Measurements from ENCODE around the gene CXCL16.

Gene CXCL16

DNA sequence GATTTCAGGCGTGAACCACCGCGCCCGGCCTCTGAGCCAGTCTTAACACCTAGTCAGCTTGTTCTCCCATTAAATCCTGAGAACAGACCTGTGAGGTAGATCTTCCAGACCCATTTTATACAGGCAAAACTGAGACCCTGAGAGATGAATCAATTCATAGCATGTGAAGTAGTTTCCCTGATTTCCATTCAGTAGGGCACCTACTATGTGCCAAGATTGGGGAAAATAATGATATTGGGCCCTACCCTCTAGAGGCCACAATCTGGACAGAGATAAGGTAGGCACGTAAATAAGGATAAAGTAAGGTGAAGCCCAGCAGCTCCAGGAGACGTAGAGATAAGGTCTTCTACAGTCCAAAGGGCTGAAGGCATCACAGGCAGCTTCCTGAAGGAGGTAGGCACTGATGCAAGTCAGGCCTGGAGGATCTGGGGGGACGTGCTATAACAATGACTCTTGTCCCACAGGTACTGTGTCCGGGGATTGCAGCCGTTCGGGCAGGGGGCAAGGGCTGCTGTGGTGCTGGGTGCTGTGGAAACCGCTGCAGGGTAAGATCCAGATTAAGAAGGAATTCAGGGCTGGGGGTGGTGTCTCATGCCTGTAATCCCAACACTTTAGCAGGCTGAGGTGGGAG lies 40.7 kb upstream of the CXCL16 start:
- no peak overlapping the region for H2BK15ac ChIP-seq (ENCODE audit: low read depth, poor library complexity, severe bottlenecking)
- H3K14ac ChIP-seq (ENCODE audit: low read length in 2 of 2), result no peak overlapping the region
- H3K4me3 ChIP-seq (ENCODE audit: insufficient read depth in 1 of 2, low read depth in 1 of 2, low read length in 2 of 2), result no peak overlapping the region
- no peaks in the 10 kb centered on the region for H3K79me1 ChIP-seq (replicated peaks; ENCODE audit: low read length, poor library complexity, severe bottlenecking)
- no peak overlapping the region for H3K27ac ChIP-seq (ENCODE audit: low read length, poor library complexity, severe bottlenecking)
- no peak overlapping the region for H2BK12ac ChIP-seq (ENCODE audit: low read length in 2 of 2)
- no peak overlapping the region for H2AFZ ChIP-seq (ENCODE audit: low read depth, low read length)
- no peak overlapping the region for H3K18ac ChIP-seq (ENCODE audit: low read depth in 1 of 2, low read length in 2 of 2)
- no peak overlapping the region for H2BK5ac ChIP-seq (ENCODE audit: low read depth, low read length, poor library complexity, severe bottlenecking)
- DNase-seq, result no peak
- H3K27me3 ChIP-seq (ENCODE audit: control insufficient read depth in 1 of 2, insufficient read depth in 1 of 2, low read length in 2 of 2), result peaks cover 20 to 72% of the 10 kb centered on the region in 2 experiments
- no peaks in the 10 kb centered on the region for H3K36me3 ChIP-seq (ENCODE audit: control insufficient read depth in 1 of 2, insufficient read depth in 2 of 2, low read depth in 1 of 2, low read length in 2 of 2)
- no peak overlapping the region for H4K91ac ChIP-seq (ENCODE audit: low read length)
- no peak overlapping the region for H2AK5ac ChIP-seq (ENCODE audit: low read length, severe bottlenecking)
- H3K23ac ChIP-seq (ENCODE audit: low read length in 2 of 2), result no peak overlapping the region
- H2BK120ac ChIP-seq (ENCODE audit: low read depth, low read length), result no peak overlapping the region
- no peak overlapping the region for H4K8ac ChIP-seq (ENCODE audit: low read length)
- H3K9ac ChIP-seq (ENCODE audit: low read length), result no peak overlapping the region
- H3K4ac ChIP-seq (ENCODE audit: low read depth in 1 of 2, low read length in 2 of 2), result no peak overlapping the region
- no peaks in the 10 kb centered on the region for H3K4me1 ChIP-seq (ENCODE audit: control insufficient read depth, insufficient read depth, low read depth, low read length)
- H3K4me2 ChIP-seq (ENCODE audit: low read length, poor library complexity, severe bottlenecking), result no peak overlapping the region
- H3K9me3 ChIP-seq (ENCODE audit: control insufficient read depth, low read length), result no peaks in the 10 kb centered on the region
- WGBS, result 81% methylated on average over 10 of the region's 11 CpGs

DNA sequence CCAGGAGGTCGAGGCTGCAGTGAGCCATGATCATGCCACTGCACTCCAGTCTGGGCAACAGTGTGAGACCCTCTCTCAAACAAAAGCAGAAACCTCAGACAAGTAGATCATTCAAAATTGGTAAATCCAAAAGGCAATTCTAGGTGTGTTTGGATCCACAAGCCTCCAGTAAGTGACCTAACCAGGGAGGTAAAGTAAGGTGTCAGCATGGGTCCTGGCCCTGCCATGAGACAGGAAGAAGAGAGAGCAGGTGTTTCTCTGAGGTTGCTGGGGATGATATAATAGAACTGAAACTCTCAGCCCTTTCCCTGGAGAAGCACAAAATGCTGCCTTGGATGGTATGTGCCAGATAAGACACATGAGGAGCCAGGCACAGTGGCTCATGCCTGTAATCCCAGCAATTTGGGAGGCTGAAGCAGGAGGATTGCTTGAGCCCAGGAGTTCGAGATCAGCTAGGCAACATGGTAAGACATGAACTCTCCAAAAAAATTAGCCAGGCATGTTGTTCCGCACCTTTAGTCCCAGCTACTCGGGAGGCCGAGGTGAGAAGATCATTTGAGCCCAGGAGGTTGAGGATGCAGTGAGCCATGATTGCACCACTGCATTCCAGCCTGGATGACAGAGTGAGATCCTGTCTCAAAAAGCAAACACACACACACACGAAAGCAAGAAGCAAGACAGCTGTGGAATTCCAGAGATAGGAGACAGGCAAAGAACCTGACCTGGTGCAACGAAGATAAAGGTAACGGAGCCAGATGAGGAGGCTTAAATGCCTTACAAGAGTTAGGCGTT lies 38.4 kb upstream of the CXCL16 start:
- no peaks in the 10 kb centered on the region for H3K4me1 ChIP-seq (ENCODE audit: control insufficient read depth, insufficient read depth, low read depth, low read length)
- no peak overlapping the region for H2BK120ac ChIP-seq (ENCODE audit: low read depth, low read length)
- H2AK5ac ChIP-seq (ENCODE audit: low read length, severe bottlenecking), result no peak overlapping the region
- no peak overlapping the region for H3K14ac ChIP-seq (ENCODE audit: low read length in 2 of 2)
- no peak overlapping the region for H3K23ac ChIP-seq (ENCODE audit: low read length in 2 of 2)
- H3K27ac ChIP-seq (ENCODE audit: low read length, poor library complexity, severe bottlenecking), result no peak overlapping the region
- H2BK12ac ChIP-seq (ENCODE audit: low read length in 2 of 2), result no peak overlapping the region
- no peaks in the 10 kb centered on the region for H3K36me3 ChIP-seq (ENCODE audit: control insufficient read depth in 1 of 2, insufficient read depth in 2 of 2, low read depth in 1 of 2, low read length in 2 of 2)
- 80% methylated on average over 9 of the region's 9 CpGs for WGBS
- no peaks in the 10 kb centered on the region for H3K9me3 ChIP-seq (ENCODE audit: control insufficient read depth, low read length)
- no peak overlapping the region for H2BK15ac ChIP-seq (ENCODE audit: low read depth, poor library complexity, severe bottlenecking)
- no peak overlapping the region for H3K4ac ChIP-seq (ENCODE audit: low read depth in 1 of 2, low read length in 2 of 2)
- no peak overlapping the region for H2AFZ ChIP-seq (ENCODE audit: low read depth, low read length)
- no peaks in the 10 kb centered on the region for H3K79me1 ChIP-seq (replicated peaks; ENCODE audit: low read length, poor library complexity, severe bottlenecking)
- H3K4me3 ChIP-seq (ENCODE audit: insufficient read depth in 1 of 2, low read depth in 1 of 2, low read length in 2 of 2), result no peak overlapping the region
- H3K9ac ChIP-seq (ENCODE audit: low read length), result no peak overlapping the region
- H2BK5ac ChIP-seq (ENCODE audit: low read depth, low read length, poor library complexity, severe bottlenecking), result no peak overlapping the region
- H3K4me2 ChIP-seq (ENCODE audit: low read length, poor library complexity, severe bottlenecking), result no peak overlapping the region
- DNase-seq, result no peak
- no peak overlapping the region for H4K91ac ChIP-seq (ENCODE audit: low read length)
- no peak overlapping the region for H4K8ac ChIP-seq (ENCODE audit: low read length)
- no peak overlapping the region for H3K18ac ChIP-seq (ENCODE audit: low read depth in 1 of 2, low read length in 2 of 2)
- H3K27me3 ChIP-seq (ENCODE audit: control insufficient read depth in 1 of 2, insufficient read depth in 1 of 2, low read length in 2 of 2), result peaks cover 29 to 69% of the 10 kb centered on the region in 2 experiments

DNA sequence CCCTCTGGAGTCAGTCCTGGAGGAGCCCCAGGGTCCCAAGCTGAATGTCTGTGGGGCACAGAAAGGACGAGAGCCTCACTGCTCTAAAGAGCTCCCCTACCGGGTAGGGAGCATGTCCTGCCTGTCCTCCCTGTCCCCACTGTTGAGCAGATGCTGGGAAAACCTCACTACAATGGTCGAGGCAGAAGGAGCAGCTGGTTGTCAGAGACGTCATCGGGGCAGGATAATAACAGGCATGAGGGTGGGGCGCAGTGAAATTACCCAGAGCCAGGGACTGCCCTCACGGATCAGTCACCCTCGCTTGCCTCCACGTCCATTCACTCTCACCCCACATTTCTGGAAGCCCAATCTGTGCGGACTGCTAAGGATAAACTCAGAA lies 32.5 kb upstream of the CXCL16 start:
- Histone ChIP-seq H2BK120ac (ENCODE audit: low read depth, low read length) (no peak overlapping the region), H3K18ac (ENCODE audit: low read depth in 1 of 2, low read length in 2 of 2) (no peak overlapping the region), H2AFZ (ENCODE audit: low read depth, low read length) (no peak overlapping the region), H3K9ac (ENCODE audit: low read length) (no peak overlapping the region), H3K27ac (ENCODE audit: low read length, poor library complexity, severe bottlenecking) (no peak overlapping the region), H2BK5ac (ENCODE audit: low read depth, low read length, poor library complexity, severe bottlenecking) (no peak overlapping the region), H3K4me1 (ENCODE audit: control insufficient read depth, insufficient read depth, low read depth, low read length) (no peaks in the 10 kb centered on the region), H3K27me3 (ENCODE audit: control insufficient read depth in 1 of 2, insufficient read depth in 1 of 2, low read length in 2 of 2) (peaks cover 29 to 51% of the 10 kb centered on the region in 2 experiments), H2BK12ac (ENCODE audit: low read length in 2 of 2) (no peak overlapping the region), H2AK5ac (ENCODE audit: low read length, severe bottlenecking) (no peak overlapping the region), H4K8ac (ENCODE audit: low read length) (no peak overlapping the region), H4K91ac (ENCODE audit: low read length) (no peak overlapping the region), H2BK15ac (ENCODE audit: low read depth, poor library complexity, severe bottlenecking) (no peak overlapping the region), H3K4me3 (ENCODE audit: insufficient read depth in 1 of 2, low read depth in 1 of 2, low read length in 2 of 2) (no peak overlapping the region), H3K4me2 (ENCODE audit: low read length, poor library complexity, severe bottlenecking) (no peak overlapping the region), H3K36me3 (ENCODE audit: control insufficient read depth in 1 of 2, insufficient read depth in 2 of 2, low read depth in 1 of 2, low read length in 2 of 2) (no peaks in the 10 kb centered on the region), H3K79me1 (replicated peaks; ENCODE audit: low read length, poor library complexity, severe bottlenecking) (no peaks in the 10 kb centered on the region), H3K4ac (ENCODE audit: low read depth in 1 of 2, low read length in 2 of 2) (no peak overlapping the region), H3K9me3 (ENCODE audit: control insufficient read depth, low read length) (no peaks in the 10 kb centered on the region), H3K23ac (ENCODE audit: low read length in 2 of 2) (no peak overlapping the region), H3K14ac (ENCODE audit: low read length in 2 of 2) (no peak overlapping the region)
- DNase-seq, result no peak
- 82% methylated on average over 10 of the region's 10 CpGs for WGBS

DNA sequence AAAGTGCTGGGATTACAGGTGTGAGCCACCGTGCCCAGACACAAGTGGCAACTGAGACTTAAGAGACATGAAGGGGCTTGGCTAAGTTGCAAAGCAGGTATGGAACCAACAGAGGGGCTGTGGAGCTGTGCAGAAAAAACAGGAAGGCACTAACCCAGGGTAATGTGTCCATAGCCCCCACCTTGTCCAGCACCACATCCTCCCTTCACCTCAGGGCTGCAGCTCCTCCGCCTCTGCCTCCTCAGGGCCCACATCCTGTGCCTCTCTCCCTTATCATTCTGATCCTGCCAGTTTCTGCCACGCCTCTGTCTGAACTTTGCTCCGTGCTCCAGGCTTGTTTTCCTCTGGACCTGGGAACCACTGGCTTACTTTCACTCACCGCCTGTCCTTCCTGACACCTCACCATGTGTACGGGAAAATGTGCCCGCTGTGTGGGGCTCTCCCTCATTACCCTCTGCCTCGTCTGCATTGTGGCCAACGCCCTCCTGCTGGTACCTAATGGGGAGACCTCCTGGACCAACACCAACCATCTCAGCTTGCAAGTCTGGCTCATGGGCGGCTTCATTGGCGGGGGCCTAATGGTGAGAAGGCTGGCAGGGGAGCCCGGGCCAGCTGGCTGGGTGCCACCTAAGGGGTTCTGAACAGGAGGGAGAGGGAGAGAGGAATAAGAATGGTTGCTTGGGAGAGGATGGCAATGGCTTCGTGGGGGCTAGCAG lies 31.9 kb upstream of the CXCL16 start, which contains the start of gene TM4SF5:
TSS of gene TM4SF5 (plus strand) at position 368 of the 716 bp plus-strand sequence. CDS start at position 405, 37 bp downstream.
- H3K4ac ChIP-seq (ENCODE audit: low read depth in 1 of 2, low read length in 2 of 2), result no peak within 1 kb of the TSS
- H3K4me2 ChIP-seq (ENCODE audit: low read length, poor library complexity, severe bottlenecking), result no peak within 1 kb of the TSS
- no peak within 1 kb of the TSS for H3K4me3 ChIP-seq (ENCODE audit: insufficient read depth in 1 of 2, low read depth in 1 of 2, low read length in 2 of 2)
- no peak within 1 kb of the TSS for H4K91ac ChIP-seq (ENCODE audit: low read length)
- no peak within 1 kb of the TSS for H2BK12ac ChIP-seq (ENCODE audit: low read length in 2 of 2)
- no peak within 1 kb of the TSS for H3K14ac ChIP-seq (ENCODE audit: low read length in 2 of 2)
- 85% methylated on average over 13 of the region's 13 CpGs for WGBS
- no peak within 1 kb of the TSS for H2BK5ac ChIP-seq (ENCODE audit: low read depth, low read length, poor library complexity, severe bottlenecking)
- no peak within 1 kb of the TSS for H2BK15ac ChIP-seq (ENCODE audit: low read depth, poor library complexity, severe bottlenecking)
- H2AK5ac ChIP-seq (ENCODE audit: low read length, severe bottlenecking), result no peak within 1 kb of the TSS
- H3K9me3 ChIP-seq (ENCODE audit: control insufficient read depth, low read length), result no peaks in the 10 kb centered on the region
- no peaks in the 10 kb centered on the region for H3K4me1 ChIP-seq (ENCODE audit: control insufficient read depth, insufficient read depth, low read depth, low read length)
- no peaks in the 10 kb centered on the region for H3K79me1 ChIP-seq (replicated peaks; ENCODE audit: low read length, poor library complexity, severe bottlenecking)
- no peak within 1 kb of the TSS for H3K23ac ChIP-seq (ENCODE audit: low read length in 2 of 2)
- no peak within 1 kb of the TSS for H2AFZ ChIP-seq (ENCODE audit: low read depth, low read length)
- H3K27me3 ChIP-seq (ENCODE audit: control insufficient read depth in 1 of 2, insufficient read depth in 1 of 2, low read length in 2 of 2), result peaks cover 29 to 46% of the 10 kb centered on the region in 2 experiments
- H3K27ac ChIP-seq (ENCODE audit: low read length, poor library complexity, severe bottlenecking), result no peak within 1 kb of the TSS
- H3K36me3 ChIP-seq (ENCODE audit: control insufficient read depth in 1 of 2, insufficient read depth in 2 of 2, low read depth in 1 of 2, low read length in 2 of 2), result no peaks in the 10 kb centered on the region
- no peak within 1 kb of the TSS for H4K8ac ChIP-seq (ENCODE audit: low read length)
- no peak within 1 kb of the TSS for H2BK120ac ChIP-seq (ENCODE audit: low read depth, low read length)
- no peak within 1 kb of the TSS for H3K18ac ChIP-seq (ENCODE audit: low read depth in 1 of 2, low read length in 2 of 2)
- no peak within 1 kb of the TSS for H3K9ac ChIP-seq (ENCODE audit: low read length)
- no peak for DNase-seq

All from mesenchymal stem cell (in vitro differentiated cells and primary cell).